ENCODE data around the gene SH3BGR.

DNA sequence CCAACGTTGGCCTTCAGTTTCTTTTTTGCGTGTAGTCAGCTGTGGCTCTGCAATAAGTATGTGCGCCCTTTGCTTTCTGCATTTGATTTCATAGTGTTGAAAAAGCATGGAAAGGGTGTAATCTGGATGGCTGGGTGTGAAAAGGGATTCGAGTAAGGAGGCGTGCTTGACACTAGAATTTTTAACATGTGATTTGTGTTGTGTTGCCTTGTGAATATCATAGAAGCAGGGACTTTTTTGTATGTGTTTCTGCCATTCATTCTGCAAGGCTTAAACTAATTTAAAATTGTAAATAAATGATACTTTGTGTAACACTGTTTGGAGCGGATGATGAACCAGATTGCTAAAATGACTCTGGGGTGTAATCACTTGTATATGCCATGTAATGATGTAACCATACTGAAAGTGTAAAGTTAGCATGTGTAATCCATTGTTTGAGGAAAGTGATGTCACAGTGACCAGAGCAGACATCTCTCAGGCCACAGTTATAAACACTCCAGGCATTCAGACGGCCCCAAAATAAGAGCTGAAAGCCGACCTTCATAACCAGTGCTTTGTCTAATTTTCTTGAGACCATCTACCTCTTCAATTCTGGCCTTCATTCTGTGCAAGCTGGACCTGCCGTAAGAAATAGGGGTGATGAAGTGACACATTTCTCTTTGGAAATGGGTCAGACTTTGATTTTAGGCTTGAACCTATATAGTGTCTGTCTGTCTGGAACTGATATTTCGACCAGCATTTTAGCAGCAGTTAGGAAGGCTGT, 618 bp downstream of the SH3BGR start:
- TF ChIP-seq, protein P1, sequence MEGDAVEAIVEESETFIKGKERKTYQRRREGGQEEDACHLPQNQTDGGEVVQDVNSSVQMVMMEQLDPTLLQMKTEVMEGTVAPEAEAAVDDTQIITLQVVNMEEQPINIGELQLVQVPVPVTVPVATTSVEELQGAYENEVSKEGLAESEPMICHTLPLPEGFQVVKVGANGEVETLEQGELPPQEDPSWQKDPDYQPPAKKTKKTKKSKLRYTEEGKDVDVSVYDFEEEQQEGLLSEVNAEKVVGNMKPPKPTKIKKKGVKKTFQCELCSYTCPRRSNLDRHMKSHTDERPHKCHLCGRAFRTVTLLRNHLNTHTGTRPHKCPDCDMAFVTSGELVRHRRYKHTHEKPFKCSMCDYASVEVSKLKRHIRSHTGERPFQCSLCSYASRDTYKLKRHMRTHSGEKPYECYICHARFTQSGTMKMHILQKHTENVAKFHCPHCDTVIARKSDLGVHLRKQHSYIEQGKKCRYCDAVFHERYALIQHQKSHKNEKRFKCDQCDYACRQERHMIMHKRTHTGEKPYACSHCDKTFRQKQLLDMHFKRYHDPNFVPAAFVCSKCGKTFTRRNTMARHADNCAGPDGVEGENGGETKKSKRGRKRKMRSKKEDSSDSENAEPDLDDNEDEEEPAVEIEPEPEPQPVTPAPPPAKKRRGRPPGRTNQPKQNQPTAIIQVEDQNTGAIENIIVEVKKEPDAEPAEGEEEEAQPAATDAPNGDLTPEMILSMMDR (IDR thresholded peaks at IDR 0.05; ENCODE audit: low read depth, low read length) = no peak
- TF ChIP-seq POLR2A (IDR thresholded peaks at IDR 0.05; ENCODE audit: extremely low read depth, insufficient read length) = no peak
- TF ChIP-seq, protein P2, sequence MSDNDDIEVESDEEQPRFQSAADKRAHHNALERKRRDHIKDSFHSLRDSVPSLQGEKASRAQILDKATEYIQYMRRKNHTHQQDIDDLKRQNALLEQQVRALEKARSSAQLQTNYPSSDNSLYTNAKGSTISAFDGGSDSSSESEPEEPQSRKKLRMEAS (IDR thresholded peaks at IDR 0.05; ENCODE audit: low read depth, low read length) = no peak
